ENCODE measurements around the gene PLEKHG7.
"Not testable (repeated sequence)": the region's sequence is repeated elsewhere in the genome, so short reads cannot be mapped to it uniquely, and the experiment has no call there.

DNA sequence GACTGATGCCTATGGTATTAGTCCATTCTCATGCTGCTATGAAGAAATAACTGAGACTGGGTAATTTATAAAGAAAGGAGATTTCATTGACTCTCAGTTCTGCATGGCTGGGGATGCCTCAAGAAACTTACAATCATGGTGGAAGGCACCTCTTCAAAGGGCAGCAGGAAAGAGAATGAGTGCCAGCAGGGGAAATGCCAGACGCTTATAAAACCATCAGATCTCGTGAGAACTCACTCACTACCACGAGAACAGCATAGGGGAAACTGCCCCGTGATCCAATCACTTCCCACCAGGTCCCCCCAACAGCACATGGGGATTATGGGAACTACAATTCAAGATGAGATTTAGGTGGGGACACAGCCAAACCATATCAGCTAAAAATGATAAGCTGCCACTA lies 48.5 kb upstream of the PLEKHG7 start:
- TF ChIP-seq ESRRG, RARB (CRISPR knock-in tag; IDR thresholded peaks at IDR 0.05): not testable (repeated sequence)
